Measurements from ENCODE around the gene ULBP2.
"Not testable (repeated sequence)": the region's sequence is repeated elsewhere in the genome, so short reads cannot be mapped to it uniquely, and the experiment has no call there.

Gene ULBP2, protein sequence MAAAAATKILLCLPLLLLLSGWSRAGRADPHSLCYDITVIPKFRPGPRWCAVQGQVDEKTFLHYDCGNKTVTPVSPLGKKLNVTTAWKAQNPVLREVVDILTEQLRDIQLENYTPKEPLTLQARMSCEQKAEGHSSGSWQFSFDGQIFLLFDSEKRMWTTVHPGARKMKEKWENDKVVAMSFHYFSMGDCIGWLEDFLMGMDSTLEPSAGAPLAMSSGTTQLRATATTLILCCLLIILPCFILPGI

GRCh38 chr6:149941583-149942460 is at the start of gene ULBP2:
Gene ULBP2, plus strand, starts transcription at chr6:149942014. Its CDS starts 59 bp downstream, at chr6:149942073.
- DNase-seq, result peak; percentile 96

DNA sequence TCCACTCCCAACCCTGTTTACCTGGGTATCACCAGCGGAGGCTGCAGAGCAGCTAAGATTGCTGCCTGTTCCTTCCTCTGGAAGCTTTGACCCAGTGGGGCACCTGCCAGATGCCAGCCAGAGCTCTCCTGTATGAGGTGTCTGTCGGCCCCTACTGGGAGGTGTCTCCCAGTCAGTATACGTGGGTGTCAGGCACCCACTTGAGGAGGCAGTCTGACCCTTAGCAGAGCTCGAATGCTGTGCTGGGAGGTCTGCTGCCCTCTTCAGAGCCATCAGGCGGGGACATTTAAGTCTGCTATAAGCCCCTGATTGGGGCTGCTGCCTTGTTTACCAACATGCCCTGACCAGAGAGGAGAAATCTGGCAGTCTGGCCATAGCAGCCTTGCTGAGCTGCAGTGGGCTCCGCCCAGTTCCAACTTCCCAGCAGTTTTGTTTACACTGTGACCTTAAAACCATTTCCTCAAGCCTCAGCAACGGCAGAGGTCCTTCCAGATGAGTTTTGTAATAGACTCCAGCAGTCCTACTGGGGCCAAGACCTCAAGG is 46.7 kb upstream of the ULBP2 start:
- DNase-seq, result no peak

DNA sequence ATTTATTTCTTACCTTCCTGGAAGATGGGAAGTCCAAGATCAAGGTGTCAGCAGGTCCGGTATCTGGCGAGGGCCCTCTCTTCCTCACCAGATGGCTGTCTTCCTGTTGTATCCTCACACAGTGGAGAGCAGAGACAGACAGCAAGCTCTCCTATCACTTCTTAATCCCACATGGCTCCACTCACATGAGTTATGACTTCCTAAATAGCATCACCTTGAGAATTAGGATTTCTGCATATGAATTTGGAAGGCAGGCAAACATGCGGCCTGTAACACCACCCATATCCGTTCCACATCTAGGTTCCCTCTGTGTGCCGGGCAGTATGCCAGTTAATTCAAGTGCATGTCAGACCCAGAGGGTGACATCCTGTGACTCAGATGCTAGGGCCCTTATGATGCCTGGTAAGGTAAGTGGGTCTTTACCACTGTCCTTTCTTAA is 46.0 kb upstream of the ULBP2 start:
- DNase-seq, result peak; percentile 32

GRCh38 chr6:149896491-149896890 is 45.3 kb upstream of the ULBP2 start:
- no peak for DNase-seq

DNA sequence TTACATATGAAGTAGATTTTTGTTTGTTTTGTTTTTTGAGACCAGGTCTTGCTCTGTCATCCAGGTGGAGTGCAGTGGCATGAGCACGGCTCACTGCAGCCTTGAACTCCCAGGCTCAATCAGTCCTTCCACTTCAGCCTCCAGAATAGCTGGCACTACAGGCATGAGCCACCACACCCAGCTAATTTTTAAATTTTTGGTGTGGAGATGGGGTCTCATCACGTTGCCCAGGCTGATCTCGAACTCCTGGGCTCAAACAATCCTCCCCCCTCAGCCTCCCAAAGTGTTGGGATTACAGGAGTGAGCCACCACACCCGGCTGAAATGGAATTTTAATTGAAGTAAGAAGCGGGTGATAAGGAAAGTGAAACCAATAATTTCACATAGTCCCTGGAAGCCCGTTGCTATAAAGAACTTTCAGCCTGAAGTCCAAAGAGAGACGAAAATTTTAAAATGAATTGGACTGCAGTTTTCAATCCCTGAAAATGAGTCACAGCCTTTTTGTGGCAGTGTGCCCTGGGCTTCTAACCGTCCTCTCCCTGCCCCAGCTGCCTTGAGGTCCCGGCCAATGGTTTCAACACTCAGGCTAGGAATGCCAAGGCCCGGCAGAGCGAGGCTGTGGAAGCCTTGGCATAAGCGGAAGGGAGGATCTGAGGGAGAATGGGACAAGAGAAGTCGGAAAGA is 44.7 kb upstream of the ULBP2 start:
- no peak for DNase-seq

DNA sequence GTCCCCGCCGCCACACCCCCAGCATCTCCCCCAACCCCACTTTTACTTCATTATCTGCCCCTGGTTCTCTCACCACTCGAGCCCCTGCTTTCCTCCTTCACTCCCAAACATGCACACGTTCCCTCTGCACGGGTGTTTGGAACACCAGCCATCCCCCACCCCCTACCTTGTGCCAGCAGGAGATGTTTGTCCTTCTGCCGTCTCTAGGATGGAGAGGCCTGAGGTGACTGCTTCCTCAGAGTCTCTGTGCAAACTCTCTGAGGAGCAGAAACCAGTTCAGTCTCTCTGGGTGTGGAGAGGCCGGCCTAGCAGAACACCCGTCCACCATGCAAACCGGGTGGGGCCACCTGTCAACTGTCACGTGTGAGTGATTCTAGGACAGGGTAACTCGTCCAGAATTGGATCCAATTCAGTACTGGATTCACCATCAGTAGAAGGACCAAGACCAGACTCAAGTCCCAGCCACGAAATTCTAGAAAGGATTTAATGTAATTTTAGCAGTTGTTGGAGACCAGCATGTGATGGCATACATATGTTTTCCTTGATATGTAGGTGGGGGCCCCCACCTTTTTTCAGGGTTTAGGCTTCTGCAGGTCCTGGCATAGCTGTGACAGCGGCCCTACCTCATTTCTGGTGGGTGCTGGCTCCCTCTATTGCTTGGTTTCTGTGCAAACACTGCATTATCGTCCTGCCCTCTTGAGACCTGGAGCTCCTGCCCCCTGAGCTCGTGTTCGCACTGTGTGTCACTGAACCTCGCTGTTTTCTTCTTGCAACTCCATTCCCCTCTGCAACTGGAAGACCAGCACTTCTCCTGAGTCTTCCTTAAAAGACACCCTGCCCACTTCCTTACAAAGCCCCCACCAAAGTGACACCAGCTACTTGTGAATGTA is 43.7 kb upstream of the ULBP2 start, which contains the start of gene RAET1E:
Gene RAET1E, minus strand, starts transcription at position 259 of the 890 bp plus-strand sequence. CDS start 7,212 bp downstream, outside the sequence.
- DNase-seq, result no peak

DNA sequence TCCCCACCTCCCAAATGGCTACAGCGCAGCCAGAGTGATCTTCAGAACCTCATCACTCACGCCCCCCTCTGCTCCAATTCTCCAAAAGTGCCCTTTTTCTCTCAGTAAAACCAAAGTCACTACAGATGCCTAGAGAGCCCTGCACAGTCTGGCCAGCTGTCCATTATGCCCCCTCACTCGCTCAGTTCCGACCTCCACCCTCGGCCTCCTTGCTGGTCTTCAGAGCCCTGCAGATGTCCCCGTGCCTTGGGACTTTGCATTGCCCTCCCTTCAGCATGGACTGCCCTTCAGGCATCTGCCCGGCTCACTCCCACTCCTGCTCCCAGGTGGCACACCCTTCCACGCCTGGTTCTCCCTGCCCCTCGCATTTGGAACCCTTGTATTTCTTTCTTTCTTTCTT is 42.8 kb upstream of the ULBP2 start:
- DNase-seq, result no peak

DNA sequence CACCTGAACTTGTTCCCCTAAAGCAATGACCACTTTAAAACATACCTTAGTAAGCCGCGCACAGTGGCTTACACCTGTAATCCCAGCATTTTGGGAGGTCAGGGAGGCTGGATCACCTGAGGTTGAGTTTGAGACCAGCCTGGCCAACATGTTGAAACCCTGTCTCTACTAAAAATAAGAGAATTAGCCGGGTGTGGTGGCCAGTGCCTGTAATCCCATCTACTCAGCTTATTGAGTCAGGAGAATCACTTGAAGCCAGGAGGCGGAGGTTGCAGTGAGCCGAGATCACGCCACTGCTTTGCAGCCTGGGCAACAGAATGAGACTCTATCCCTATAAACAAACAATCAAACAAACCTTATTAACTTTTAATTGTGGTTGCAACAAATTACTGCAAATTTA is 42.3 kb upstream of the ULBP2 start:
- DNase-seq, result no peak

- no peak for DNase-seq
These were observed 41.7 kb upstream of the ULBP2 start for GRCh38 chr6:149899926-149900619.

DNA sequence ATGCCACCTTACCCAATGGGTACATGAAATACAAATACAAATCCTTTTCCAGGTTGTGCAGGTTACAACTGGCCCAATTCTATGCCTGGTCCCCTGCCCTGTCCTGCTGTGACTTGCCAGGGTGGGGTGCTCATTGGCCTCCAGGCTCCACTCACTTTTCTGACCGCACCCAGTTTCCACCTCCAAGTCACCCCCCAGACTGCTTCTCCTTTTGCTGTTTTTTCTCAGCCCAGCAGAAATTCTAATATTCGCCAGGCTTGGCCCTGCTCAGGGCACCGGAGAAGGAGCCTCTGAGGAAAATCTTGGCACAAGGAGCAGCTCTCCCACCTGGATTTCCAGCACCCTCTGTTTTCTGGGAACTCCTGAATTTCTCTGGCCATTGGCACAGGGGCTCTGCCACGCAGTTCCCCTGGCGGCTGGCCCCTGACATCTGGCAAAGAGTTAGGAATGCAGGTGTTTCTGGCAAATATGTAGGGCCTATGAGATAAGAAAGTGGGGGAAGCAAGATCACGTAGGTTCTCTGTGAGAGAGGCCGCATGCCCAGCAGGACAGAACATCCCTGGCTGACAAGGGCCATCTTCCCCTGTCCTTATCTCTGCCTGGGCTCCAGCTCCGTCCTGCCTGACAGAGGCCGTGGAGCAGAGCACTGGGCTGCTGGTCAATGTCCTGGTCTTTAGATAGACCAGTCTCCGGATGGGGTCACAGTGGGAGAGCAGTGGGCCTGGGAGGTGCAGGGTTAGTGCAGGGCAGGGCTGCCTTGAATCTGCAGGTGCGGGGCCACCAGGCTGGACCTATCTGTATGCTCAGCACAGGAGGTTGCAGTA is 41.0 kb upstream of the ULBP2 start:
- no peak for DNase-seq

- DNase-seq, result no peak
These were observed 40.2 kb upstream of the ULBP2 start for GRCh38 chr6:149901444-149902140.

GRCh38 chr6:149903938-149904611 is 37.7 kb upstream of the ULBP2 start:
- DNase-seq, result no peak

DNA sequence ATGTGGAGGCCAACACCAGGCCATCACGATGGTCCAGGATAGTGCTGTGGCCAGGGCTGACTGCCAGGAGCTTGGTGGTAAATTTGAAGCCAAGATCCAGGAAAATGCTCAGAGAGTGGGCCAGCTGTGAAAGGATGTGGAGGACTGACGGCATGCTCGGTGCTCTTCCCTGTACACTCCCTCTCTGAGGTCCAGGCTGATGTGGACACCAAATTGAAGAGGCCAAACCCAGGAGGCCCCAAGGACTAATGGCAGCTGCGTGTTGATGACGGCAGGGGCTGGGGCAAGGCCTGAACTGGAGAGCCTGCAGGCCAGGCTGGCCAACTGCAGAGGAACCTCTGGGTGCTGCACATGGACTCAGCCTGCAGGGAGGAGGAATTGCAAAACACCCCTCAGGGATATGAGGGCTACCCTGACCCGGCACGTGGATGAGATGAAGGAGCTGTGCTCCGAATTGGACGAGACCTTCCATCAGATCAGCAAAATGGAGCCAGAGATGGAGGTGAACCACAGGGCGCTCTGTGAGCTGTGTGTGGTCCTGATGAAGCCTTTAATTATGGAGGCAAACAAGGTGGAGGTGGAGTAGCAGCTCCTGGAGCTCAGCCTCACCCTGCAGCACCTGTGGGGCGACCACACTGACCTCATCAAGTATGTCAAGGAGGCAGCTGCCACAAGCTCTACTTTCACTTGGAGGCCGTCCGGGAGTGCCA is 37.0 kb upstream of the ULBP2 start:
- no peak for DNase-seq

DNA sequence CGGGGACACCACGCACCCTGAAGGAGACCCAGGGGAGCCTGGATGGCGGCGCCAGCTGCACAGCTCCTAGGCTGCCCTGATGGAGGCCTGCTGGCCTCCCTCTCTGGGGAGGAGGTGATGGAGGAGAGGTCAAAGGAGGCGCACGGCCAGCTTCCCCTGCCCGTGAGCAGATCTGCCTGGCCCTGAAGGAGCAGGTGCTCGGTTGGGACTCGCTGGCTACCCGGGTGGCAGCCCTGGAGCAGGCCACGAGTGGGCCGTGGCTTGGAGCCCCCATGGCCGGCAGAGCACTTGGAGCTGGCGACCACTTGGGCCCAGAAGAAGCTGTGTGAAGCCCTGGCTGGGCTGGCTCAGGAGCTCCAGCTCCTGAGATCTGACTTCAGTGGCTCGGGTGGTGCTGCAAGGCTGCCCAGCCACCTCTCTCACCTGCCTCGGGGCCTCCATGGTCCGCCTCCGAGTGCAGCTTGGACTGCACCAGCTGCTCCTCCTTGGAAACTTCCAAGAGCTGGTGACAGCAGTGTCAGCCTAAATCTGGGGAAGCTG is 36.4 kb upstream of the ULBP2 start:
- no peak for DNase-seq

GRCh38 chr6:149905911-149906371 is 35.9 kb upstream of the ULBP2 start:
- no peak for DNase-seq

DNA sequence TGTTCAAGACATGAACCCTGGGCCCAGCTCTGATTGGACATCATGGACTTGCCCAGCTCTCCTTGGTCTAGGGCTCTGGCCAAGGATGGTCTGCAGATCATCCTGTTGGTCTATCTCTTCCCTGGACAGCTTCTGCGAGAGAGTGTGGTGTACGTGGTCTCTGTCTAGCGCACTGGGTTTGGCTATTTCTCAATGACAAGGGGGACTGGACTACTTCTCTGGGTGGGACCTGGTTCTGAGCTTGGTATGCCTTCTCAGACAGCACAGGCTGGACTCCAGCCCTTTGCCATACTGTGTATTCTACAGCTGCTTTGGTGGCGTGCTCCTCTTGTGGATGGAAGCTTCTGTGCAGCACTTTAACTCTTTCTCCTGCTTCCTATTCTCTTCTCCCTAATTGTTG is 35.4 kb upstream of the ULBP2 start:
- DNase-seq, result no peak

- no peak for DNase-seq
These were observed 34.5 kb upstream of the ULBP2 start for GRCh38 chr6:149907317-149907716.

GRCh38 chr6:149908480-149908879 is 33.3 kb upstream of the ULBP2 start:
- DNase-seq, result not testable (repeated sequence)
